Lung (tissue), 12 donors: Measurements from ENCODE around the gene XPR1. TPM values are rescaled to one million over a fixed set of nuclear protein-coding genes. Genes with fewer than 3 reads are reported as not detected.

Experiments
- ATAC-seq: fragments of 200-7000 bp; cut with Tn5 transposase; one replicate; pipeline ENCODE4 v1.9.1; 2020; ENCODE audit warnings: moderate number of reproducible peaks; ENCODE audit not compliant: insufficient read depth, low FRiP score
- DNase-seq, 3 donors: peaks; one replicate each; pipeline ENCODE4 v3.0.0-alpha.2; 2013 to 2017
- H3K27ac ChIP-seq, 2 donors: one replicate each; pipeline ENCODE4 v1.5.1; 2013; ENCODE audit warnings: mild to moderate bottlenecking in 2 of 2, moderate library complexity in 2 of 2, control low read depth in 1 of 2, inconsistent platforms in 1 of 2, low read depth in 1 of 2, low read length in 1 of 2
- H3K27me3 ChIP-seq, 3 donors: one replicate each; pipeline ENCODE4 v1.5.1; 2013; ENCODE audit warnings: low read length in 2 of 3; ENCODE audit not compliant: control insufficient read depth in 3 of 3, insufficient read depth in 3 of 3
- H3K36me3 ChIP-seq, 4 donors: one replicate each; pipeline ENCODE4 v1.5.1; 2013; ENCODE audit warnings: low read length in 4 of 4, mild to moderate bottlenecking in 1 of 4, moderate library complexity in 1 of 4; ENCODE audit not compliant: control insufficient read depth in 4 of 4, insufficient read depth in 4 of 4
- H3K4me1 ChIP-seq, 5 donors: one replicate each; pipeline ENCODE4 v1.5.1; 2013; ENCODE audit warnings: low read length in 5 of 5, mild to moderate bottlenecking in 2 of 5, moderate library complexity in 1 of 5; ENCODE audit not compliant: control insufficient read depth in 5 of 5, insufficient read depth in 5 of 5
- H3K4me3 ChIP-seq: one replicate; pipeline ENCODE4 v1.5.1; 2013; ENCODE audit warnings: mild to moderate bottlenecking, control low read depth, moderate library complexity
- H3K9ac ChIP-seq, 2 donors: one replicate each; pipeline ENCODE4 v1.5.1; 2013; ENCODE audit warnings: low read length in 2 of 2, control low read depth in 1 of 2; ENCODE audit not compliant: insufficient read depth in 1 of 2
- H3K9me3 ChIP-seq, 4 donors: one replicate each; pipeline ENCODE4 v1.5.1; 2013; ENCODE audit warnings: low read length in 3 of 4, mild to moderate bottlenecking in 1 of 4, moderate library complexity in 1 of 4; ENCODE audit not compliant: control insufficient read depth in 4 of 4, insufficient read depth in 3 of 4
- WGBS, 2 donors: extraction: QIAGEN DNeasy Blood & Tissue Kit; methylation state at CpG; one replicate each; pipeline ENCODE4 v1.1.7; 2013; 5-methylcytosine and 5-hydroxymethylcytosine counted together
- polyA plus RNA-seq, 2 donors: library from polyadenylated mRNA; stranded (reverse); fragments of 200-250 nt; gene quantifications; one replicate each; pipeline ENCODE4 v1.2.1, GENCODE V29; 2013
- total RNA-seq, 2 donors: library from RNA; depleted of rRNA in 1 of 2; stranded (reverse); fragments of >200 nt in 1 of 2; gene quantifications; one replicate each; pipeline ENCODE4 v1.2.1, GENCODE V29; 2014 to 2021
- TF ChIP-seq, protein P1 (sequence below): IDR thresholded peaks from 2 replicates; pipeline ENCODE4 v1.5.1; 2012; ENCODE audit warnings: mild to moderate bottlenecking; ENCODE audit errors: control extremely low read depth, extremely low read depth
- donor health status: control.
- donor health status: control.
- donor health status: Bipolar disorder and iron deficiency.
- donor health status: healthy.
- donor health status: DM: yes; HTN: yes; CAD: no.

The XPR1 gene
- total and polyA plus RNA-seq, 4 donors: 7.4 to 44.0 (median 21.9) TPM

GRCh38 chr1:180633057-180634056 lies 1.5 kb downstream of the XPR1 start:
- peaks cover 0 to 3% (median 0%) of the 10 kb centered on the region in 4 donors for H3K36me3 ChIP-seq
- no peak overlapping the region for H3K9ac ChIP-seq
- 38 to 52% methylated on average over 3 of the region's 3 CpGs for WGBS, 2 donors
- ATAC-seq: no peak
- DNase-seq: peak in 2 of 3 donors; percentile 37 to 47
- TF ChIP-seq, protein P1, sequence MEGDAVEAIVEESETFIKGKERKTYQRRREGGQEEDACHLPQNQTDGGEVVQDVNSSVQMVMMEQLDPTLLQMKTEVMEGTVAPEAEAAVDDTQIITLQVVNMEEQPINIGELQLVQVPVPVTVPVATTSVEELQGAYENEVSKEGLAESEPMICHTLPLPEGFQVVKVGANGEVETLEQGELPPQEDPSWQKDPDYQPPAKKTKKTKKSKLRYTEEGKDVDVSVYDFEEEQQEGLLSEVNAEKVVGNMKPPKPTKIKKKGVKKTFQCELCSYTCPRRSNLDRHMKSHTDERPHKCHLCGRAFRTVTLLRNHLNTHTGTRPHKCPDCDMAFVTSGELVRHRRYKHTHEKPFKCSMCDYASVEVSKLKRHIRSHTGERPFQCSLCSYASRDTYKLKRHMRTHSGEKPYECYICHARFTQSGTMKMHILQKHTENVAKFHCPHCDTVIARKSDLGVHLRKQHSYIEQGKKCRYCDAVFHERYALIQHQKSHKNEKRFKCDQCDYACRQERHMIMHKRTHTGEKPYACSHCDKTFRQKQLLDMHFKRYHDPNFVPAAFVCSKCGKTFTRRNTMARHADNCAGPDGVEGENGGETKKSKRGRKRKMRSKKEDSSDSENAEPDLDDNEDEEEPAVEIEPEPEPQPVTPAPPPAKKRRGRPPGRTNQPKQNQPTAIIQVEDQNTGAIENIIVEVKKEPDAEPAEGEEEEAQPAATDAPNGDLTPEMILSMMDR: no peak
- no peaks in the 10 kb centered on the region for H3K9me3 ChIP-seq
- peaks cover 0 to 16% (median 4%) of the 10 kb centered on the region in 5 donors for H3K4me1 ChIP-seq
- H3K27ac ChIP-seq: no peak overlapping the region
- H3K27me3 ChIP-seq: no peaks in the 10 kb centered on the region
- no peak overlapping the region for H3K4me3 ChIP-seq

GRCh38 chr1:180636138-180636537 lies 4.3 kb downstream of the XPR1 start:
- no peaks in the 10 kb centered on the region for H3K27me3 ChIP-seq
- H3K4me1 ChIP-seq: peaks cover 0 to 16% (median 5%) of the 10 kb centered on the region in 5 donors
- H3K9me3 ChIP-seq: no peaks in the 10 kb centered on the region
- H3K27ac ChIP-seq: peak overlapping the region in 1 of 2 donors; percentile 16
- TF ChIP-seq, protein P1: no peak
- WGBS, 2 donors: 63 to 68% methylated on average over 5 of the region's 5 CpGs
- ATAC-seq (no peak), DNase-seq (no peak)
- no peak overlapping the region for H3K9ac ChIP-seq
- peaks cover 0 to 3% (median 0%) of the 10 kb centered on the region in 4 donors for H3K36me3 ChIP-seq
- no peak overlapping the region for H3K4me3 ChIP-seq

DNA sequence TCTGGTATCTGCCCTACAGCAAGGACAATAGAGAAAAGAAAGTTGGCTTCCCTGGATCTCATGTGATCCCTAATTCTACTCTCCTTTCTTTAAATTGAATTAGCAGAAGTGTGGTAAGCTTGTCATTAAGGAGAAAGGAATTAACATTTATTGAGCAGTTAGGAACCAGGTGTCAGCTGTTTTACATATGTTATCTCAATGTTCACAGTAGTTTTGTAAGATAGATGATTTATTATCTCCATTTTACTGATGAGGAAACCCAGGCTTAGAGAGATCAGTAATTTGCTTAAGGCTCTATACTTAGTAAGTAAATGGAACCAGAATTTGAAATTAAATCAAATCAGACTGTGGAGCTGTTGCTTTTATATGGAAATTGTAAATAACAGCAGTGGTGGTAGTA lies 8.0 kb downstream of the XPR1 start:
- H3K36me3 ChIP-seq: no peaks in the 10 kb centered on the region
- H3K27me3 ChIP-seq: no peaks in the 10 kb centered on the region
- no peaks in the 10 kb centered on the region for H3K9me3 ChIP-seq
- no peak overlapping the region for H3K4me3 ChIP-seq
- peak overlapping the region in 1 of 2 donors; percentile 66 for H3K27ac ChIP-seq
- no peak for ATAC-seq
- no peak overlapping the region for H3K9ac ChIP-seq
- DNase-seq: no peak
- H3K4me1 ChIP-seq: peaks cover 0 to 30% (median 0%) of the 10 kb centered on the region in 5 donors
- TF ChIP-seq, protein P1: no peak
